Measurements from ENCODE around the gene KIF5C.

The KIF5C gene

GRCh38 chr2:148888003-148888501 is 13.0 kb downstream of the KIF5C start:
- peak in 2 of 4 experiments; percentile 9 to 29 for DNase-seq

- no peak for DNase-seq
Observed at GRCh38 chr2:148888986-148889385, 14.0 kb downstream of the KIF5C start.

- DNase-seq = no peak
Observed at GRCh38 chr2:148893906-148894305, 18.9 kb downstream of the KIF5C start.

- no peak for DNase-seq
Observed at GRCh38 chr2:148896136-148896535, 21.1 kb downstream of the KIF5C start.

- DNase-seq = no peak
Observed at GRCh38 chr2:148899638-148900318, 24.8 kb downstream of the KIF5C start.

- DNase-seq = no peak
Observed at GRCh38 chr2:148900350-148900837, 25.4 kb downstream of the KIF5C start.

- DNase-seq = no peak
Observed at GRCh38 chr2:148901142-148901541, 26.1 kb downstream of the KIF5C start.

GRCh38 chr2:148902798-148903197 is 27.8 kb downstream of the KIF5C start:
- no peak for DNase-seq

- no peak for DNase-seq
Observed at GRCh38 chr2:148903294-148903693, 28.3 kb downstream of the KIF5C start.

GRCh38 chr2:148903979-148904378 is 29.0 kb downstream of the KIF5C start:
- DNase-seq = no peak

- DNase-seq = peak in 1 of 4 experiments; percentile 9
Observed at GRCh38 chr2:148906124-148906523, 31.1 kb downstream of the KIF5C start.

- no peak for DNase-seq
Observed at GRCh38 chr2:148907085-148907785, 32.2 kb downstream of the KIF5C start.

GRCh38 chr2:148909114-148909513 is 34.1 kb downstream of the KIF5C start:
- no peak for DNase-seq

- no peak for DNase-seq
Observed at GRCh38 chr2:148913061-148913460, 38.0 kb downstream of the KIF5C start.

GRCh38 chr2:148913492-148913891 is 38.5 kb downstream of the KIF5C start:
- DNase-seq = no peak

GRCh38 chr2:148914463-148914862 is 39.4 kb downstream of the KIF5C start:
- DNase-seq = no peak

GRCh38 chr2:148917431-148917830 is 42.4 kb downstream of the KIF5C start:
- DNase-seq = no peak

- no peak for DNase-seq
Observed at GRCh38 chr2:148918554-148918953, 43.5 kb downstream of the KIF5C start.

GRCh38 chr2:148920559-148920958 is 45.5 kb downstream of the KIF5C start:
- no peak for DNase-seq

GRCh38 chr2:148922062-148922461 is 47.0 kb downstream of the KIF5C start:
- DNase-seq = no peak

GRCh38 chr2:148922776-148923475 is 47.9 kb downstream of the KIF5C start:
- no peak for DNase-seq

GRCh38 chr2:148924514-148925178 is 49.6 kb downstream of the KIF5C start:
- DNase-seq = no peak
